HepG2 (cell line): ENCODE measurements around the gene SLC39A2. TPM values are rescaled to one million over a fixed set of nuclear protein-coding genes. Genes with fewer than 3 reads are reported as not detected.

Source experiments
- ATF2 ChIP-seq: sonication (generic); formaldehyde crosslinking; IDR thresholded peaks from 2 replicates; pipeline ENCODE4 v1.4.0; 2020; ENCODE audit warnings: missing genetic modification reagents
- BCL6 ChIP-seq: IDR thresholded peaks from 2 replicates; pipeline ENCODE4 v1.6.1; 2016; ENCODE audit warnings: missing genetic modification reagents, missing compliant biosample characterization
- BORCS8-MEF2B ChIP-seq: sonication (generic); formaldehyde crosslinking; IDR thresholded peaks from 2 replicates; pipeline ENCODE4 v1.8.0; 2022; ENCODE audit warnings: mild to moderate bottlenecking, missing genetic modification reagents
- CENPT ChIP-seq: sonication (generic); formaldehyde crosslinking; IDR thresholded peaks from 2 replicates; pipeline ENCODE4 v1.8.0; 2022; ENCODE audit warnings: low read depth, mild to moderate bottlenecking, moderate library complexity, missing genetic modification reagents
- GMEB1 ChIP-seq: sonication (generic); formaldehyde crosslinking; IDR thresholded peaks from 2 replicates; pipeline ENCODE4 v1.5.1; 2020; ENCODE audit warnings: missing genetic modification reagents, mild to moderate bottlenecking, borderline replicate concordance
- HDAC1 ChIP-seq: sonication (generic); formaldehyde crosslinking; IDR thresholded peaks from 2 replicates; pipeline ENCODE4 v1.5.1; 2020; ENCODE audit warnings: mild to moderate bottlenecking, missing genetic modification reagents
- JUND ChIP-seq: sonication (generic); formaldehyde crosslinking; IDR thresholded peaks from 2 replicates; pipeline ENCODE4 v1.8.0; 2022; ENCODE audit warnings: mild to moderate bottlenecking, missing genetic modification reagents
- MEF2D ChIP-seq: sonication (generic); formaldehyde crosslinking; IDR thresholded peaks from 2 replicates; pipeline ENCODE4 v1.5.1; 2020; ENCODE audit warnings: mild to moderate bottlenecking, missing genetic modification reagents
- MYNN ChIP-seq: sonication (generic); formaldehyde crosslinking; IDR thresholded peaks from 2 replicates; pipeline ENCODE4 v1.4.0; 2020; ENCODE audit warnings: mild to moderate bottlenecking, low read depth, missing genetic modification reagents
- NR1H2 ChIP-seq: sonication (generic); formaldehyde crosslinking; IDR thresholded peaks from 2 replicates; pipeline ENCODE4 v1.8.1; 2022; ENCODE audit warnings: low read depth, missing genetic modification reagents, borderline replicate concordance
- SALL1 ChIP-seq: sonication (generic); formaldehyde crosslinking; IDR thresholded peaks from 2 replicates; pipeline ENCODE4 v1.8.0; 2022; ENCODE audit warnings: mild to moderate bottlenecking, missing genetic modification reagents
- SAP130 ChIP-seq: IDR thresholded peaks from 2 replicates; pipeline ENCODE4 v1.6.1; 2016; ENCODE audit warnings: low read depth
- SMAD1 ChIP-seq: sonication (generic); formaldehyde crosslinking; IDR thresholded peaks from 2 replicates; pipeline ENCODE4 v1.4.0; 2020; ENCODE audit warnings: missing genetic modification reagents, low read depth, mild to moderate bottlenecking, borderline replicate concordance
- SMC3 ChIP-seq: IDR thresholded peaks from 2 replicates; pipeline ENCODE4 v1.6.1; 2011; ENCODE audit warnings: low read length, improper control_type of control experiment
- SOX6 ChIP-seq, 2 experiments: fragments of 450-650 bp in 1 of 2; sonication (generic) in 1 of 2; formaldehyde crosslinking in 1 of 2; IDR thresholded peaks; 2 replicates each; pipeline versions ENCODE4 v1.4.0 to v1.6.1; 2017 to 2020; ENCODE audit warnings: antibody characterized with exemption in 1 of 2, mild to moderate bottlenecking in 1 of 2, missing genetic modification reagents in 1 of 2
- SYNCRIP ChIP-seq: fragments of 200-400 bp; formaldehyde crosslinking; IDR thresholded peaks from 2 replicates; pipeline ENCODE4 v1.6.1; 2018; ENCODE audit warnings: mild to moderate bottlenecking, low read depth, low read length; ENCODE audit not compliant: insufficient read depth
- TBP ChIP-seq: sonication (generic); formaldehyde crosslinking; IDR thresholded peaks from 2 replicates; pipeline ENCODE4 v1.5.0; 2020; ENCODE audit warnings: missing genetic modification reagents
- YEATS4 ChIP-seq: sonication (generic); formaldehyde crosslinking; IDR thresholded peaks from 2 replicates; pipeline ENCODE4 v1.4.0; 2020; ENCODE audit warnings: missing genetic modification reagents, borderline replicate concordance
- ZBTB20 ChIP-seq: sonication (generic); formaldehyde crosslinking; IDR thresholded peaks from 2 replicates; pipeline ENCODE4 v1.8.1; 2023; ENCODE audit warnings: missing genetic modification reagents, low read depth, mild to moderate bottlenecking, borderline replicate concordance
- ZEB1 ChIP-seq: IDR thresholded peaks from 2 replicates; pipeline ENCODE4 v1.6.1; 2012; ENCODE audit warnings: mild to moderate bottlenecking, low read depth, inconsistent platforms; ENCODE audit not compliant: insufficient replicate concordance
- ZKSCAN8 ChIP-seq: IDR thresholded peaks from 2 replicates; pipeline ENCODE4 v1.6.1; 2016; ENCODE audit warnings: borderline replicate concordance, missing genetic modification reagents, missing compliant biosample characterization
- ZNF317 ChIP-seq: sonication (generic); formaldehyde crosslinking; IDR thresholded peaks from 2 replicates; pipeline ENCODE4 v1.5.0; 2020; ENCODE audit warnings: mild to moderate bottlenecking, missing genetic modification reagents
- ZNF34 ChIP-seq: sonication (generic); formaldehyde crosslinking; IDR thresholded peaks from 2 replicates; pipeline ENCODE4 v1.4.0; 2020; ENCODE audit warnings: mild to moderate bottlenecking, missing genetic modification reagents, borderline replicate concordance
- ZNF580 ChIP-seq: IDR thresholded peaks from 2 replicates; pipeline ENCODE4 v1.6.1; 2016; ENCODE audit warnings: low read depth, borderline replicate concordance
- ZNF629 ChIP-seq: sonication (generic); formaldehyde crosslinking; conservative IDR thresholded peaks from 2 replicates; pipeline ENCODE4 v1.5.0; 2020; ENCODE audit warnings: missing genetic modification reagents
- ZNF788 ChIP-seq: sonication (generic); formaldehyde crosslinking; IDR thresholded peaks from 2 replicates; pipeline ENCODE4 v1.5.0; 2020; ENCODE audit warnings: mild to moderate bottlenecking, missing genetic modification reagents, borderline replicate concordance
- polyA plus RNA-seq, 8 experiments: library from polyadenylated mRNA; depleted of rRNA in 3 of 8; stranded (reverse) in 7 of 8; unstranded in 1 of 8; fragments of >200 nt; fragmentation: Illumina TruSeq in 4 of 8; extraction: Trizol in 4 of 8; gene quantifications; 2 replicates each; pipeline versions ENCODE4 v1.2.1 to v1.2.3, GENCODE V29; 2011 to 2016; ENCODE audit warnings: low read depth in 4 of 8, missing spikeins in 1 of 8, mixed read lengths in 1 of 8; ENCODE audit not compliant: insufficient read depth in 1 of 8
- total RNA-seq, 5 experiments: library from RNA; depleted of rRNA; stranded (reverse); fragments of >200 nt; fragmentation: Illumina TruSeq; extraction: Trizol; gene quantifications; 2 replicates each; pipeline ENCODE4 v1.2.3, GENCODE V29; 2016; ENCODE audit warnings: low read depth in 1 of 5

SLC39A2 gene
- total and polyA plus RNA-seq, 2 of the 13 experiments (the other 11 are each of a cell fraction or from before 2014, with no cell fraction given) = 0.08 to 0.11 TPM

GRCh38 chr14:21039585-21040369, 40.7 kb downstream of the SLC39A2 start (continued):
- TF ChIP-seq YEATS4 (CRISPR knock-in tag) (peak; percentile 58; the same call in 1 of the 2 replicates), GMEB1 (CRISPR knock-in tag) (no peak), SALL1 (0 out of 2 replicates have a peak, but pooled peaks have one; percentile 27), ZEB1 (no peak), BCL6 (no peak), NR1H2 (CRISPR knock-in tag) (no peak), ATF2 (CRISPR knock-in tag) (peak; percentile 9; the same call in 1 of the 2 replicates), SYNCRIP (no peak), ZBTB20 (CRISPR knock-in tag) (no peak), MEF2D (CRISPR knock-in tag) (no peak), SOX6 (IDR thresholded peaks at IDR 0.05) (no peak), SOX6 (CRISPR knock-in tag; IDR thresholded peaks at IDR 0.05) (peak; percentile 67; the same call in 1 of the 2 replicates), ZNF580 (CRISPR knock-in tag) (peak; percentile 51; the same call in 1 of the 2 replicates), JUND (CRISPR knock-in tag) (no peak), TBP (CRISPR knock-in tag) (no peak), SMAD1 (CRISPR knock-in tag) (no peak), MYNN (CRISPR knock-in tag) (no peak), ZNF788 (CRISPR knock-in tag) (no peak), SAP130 (no peak; the same call in 1 of the 2 replicates), BORCS8-MEF2B (no peak), ZNF317 (no peak), ZNF34 (CRISPR knock-in tag) (0 out of 2 replicates have a peak, but pooled peaks have one; percentile 56), ZKSCAN8 (CRISPR knock-in tag) (0 out of 2 replicates have a peak, but pooled peaks have one; percentile 24), SMC3 (peak; percentile 96), ZNF629 (CRISPR knock-in tag) (no peak), CENPT (CRISPR knock-in tag) (no peak), HDAC1 (CRISPR knock-in tag) (no peak)
